OCI-LY7 (cell line): ENCODE measurements around the gene LRRC8D. TPM values are rescaled to one million over a fixed set of nuclear protein-coding genes. Genes with fewer than 3 reads are reported as not detected.

Experiments
- BruUV-seq: library from RNA; stranded (reverse); fragments of 400-500 nt; replicated peaks from 2 replicates; lab custom pipeline; 2021; lab: Mats Ljungman, UMichigan
- CTCF ChIA-PET: fragments of 300-600 bp; sonication (Branson Sonifier 250); formaldehyde crosslinking; loops from one replicate; lab custom pipeline; 2022; ENCODE audit warnings: antibody characterized with exemption; ENCODE audit not compliant: unreplicated experiment; lab: Charles Lee
- POLR2A ChIA-PET: fragments of 300-600 bp; sonication (Branson Sonifier 250); formaldehyde crosslinking; loops from one replicate; lab custom pipeline; 2022; ENCODE audit warnings: antibody characterized with exemption; lab: Charles Lee
- DNase-seq: peaks from one replicate; pipeline ENCODE4 v3.0.0-alpha.2; 2015; ENCODE audit warnings: low spot score
- H2AFZ ChIP-seq: fragments of 200-600 bp; sonication (generic), shearing (Covaris generic); 2 replicates; pipeline ENCODE4 v1.6.1; 2014; ENCODE audit warnings: mild to moderate bottlenecking, antibody characterized with exemption, low read length, moderate library complexity
- H3K27ac ChIP-seq: fragments of 200-600 bp; sonication (generic); 2 replicates; pipeline ENCODE4 v1.5.1; 2014; ENCODE audit warnings: mixed run types, low read depth, mild to moderate bottlenecking, moderate library complexity, low read length, inconsistent platforms; ENCODE audit not compliant: poor library complexity, severe bottlenecking
- H3K36me3 ChIP-seq: fragments of 200-600 bp; sonication (generic); 2 replicates; pipeline ENCODE4 v1.6.1; 2014; ENCODE audit warnings: mild to moderate bottlenecking, antibody characterized with exemption, low read length, moderate library complexity, mixed read lengths; ENCODE audit not compliant: insufficient read depth
- H3K4me1 ChIP-seq: fragments of 200-600 bp; sonication (generic); 2 replicates; pipeline ENCODE4 v1.5.1; 2014; ENCODE audit warnings: mild to moderate bottlenecking, low read length; ENCODE audit not compliant: insufficient read depth, poor library complexity, severe bottlenecking
- H3K4me2 ChIP-seq: fragments of 200-600 bp; sonication (generic); 2 replicates; pipeline ENCODE4 v1.6.1; 2014; ENCODE audit warnings: mild to moderate bottlenecking, low read length
- H3K4me3 ChIP-seq: fragments of 200-600 bp; sonication (generic); 2 replicates; pipeline ENCODE4 v1.5.1; 2014; ENCODE audit warnings: mild to moderate bottlenecking, low read depth, low read length; ENCODE audit not compliant: poor library complexity, severe bottlenecking
- H3K79me2 ChIP-seq: fragments of 200-600 bp; sonication (generic); 2 replicates; pipeline ENCODE4 v1.6.1; 2016; ENCODE audit warnings: low read depth, mild to moderate bottlenecking, low read length, moderate library complexity, mixed read lengths; ENCODE audit not compliant: insufficient read depth
- H3K9me2 ChIP-seq: fragments of 200-600 bp; sonication (generic); 2 replicates; pipeline ENCODE4 v1.6.1; 2016; ENCODE audit warnings: mild to moderate bottlenecking, low read length, mixed read lengths; ENCODE audit not compliant: insufficient read depth
- H3K9me3 ChIP-seq: fragments of 200-600 bp; sonication (generic); 2 replicates; pipeline ENCODE4 v1.6.1; 2014; ENCODE audit warnings: mild to moderate bottlenecking, mixed run types, low read length, mixed read lengths
- H4K20me1 ChIP-seq: fragments of 200-600 bp; sonication (generic); 2 replicates; pipeline ENCODE4 v1.6.1; 2014; ENCODE audit warnings: mild to moderate bottlenecking, antibody characterized with exemption, low read length, moderate library complexity, mixed read lengths; ENCODE audit not compliant: insufficient read depth
- CTCF ChIP-seq: fragments of 200-600 bp; sonication (generic); conservative IDR thresholded peaks from 2 replicates; pipeline ENCODE4 v1.5.1; 2014; ENCODE audit warnings: mild to moderate bottlenecking, antibody characterized with exemption, low read length, moderate library complexity, mixed read lengths
- EZH2phosphoT487 ChIP-seq: fragments of 200-600 bp; sonication (generic); IDR thresholded peaks from 2 replicates; pipeline ENCODE4 v1.6.1; 2018; ENCODE audit warnings: low read depth, borderline replicate concordance, mild to moderate bottlenecking, mixed run types, antibody characterized with exemption, low read length, moderate library complexity, mixed read lengths
- intact Hi-C: fragments of 100-400 bp; cut with micrococcal nuclease; formaldehyde crosslinking; loops from one replicate; pipeline ENCODE4 v1.10.0; 2022; ENCODE audit not compliant: unreplicated experiment
- total RNA-seq, 2 experiments: library from RNA; depleted of rRNA in 1 of 2; stranded (reverse); fragments of >200 nt in 1 of 2; shearing (Covaris generic) in 1 of 2; gene quantifications; 2 replicates each; pipeline ENCODE4 v1.2.3, GENCODE V29; 2014 to 2022

The LRRC8D gene
- total RNA-seq, 2 experiments from 2014 or later: 23.8 to 37.1 TPM

DNA sequence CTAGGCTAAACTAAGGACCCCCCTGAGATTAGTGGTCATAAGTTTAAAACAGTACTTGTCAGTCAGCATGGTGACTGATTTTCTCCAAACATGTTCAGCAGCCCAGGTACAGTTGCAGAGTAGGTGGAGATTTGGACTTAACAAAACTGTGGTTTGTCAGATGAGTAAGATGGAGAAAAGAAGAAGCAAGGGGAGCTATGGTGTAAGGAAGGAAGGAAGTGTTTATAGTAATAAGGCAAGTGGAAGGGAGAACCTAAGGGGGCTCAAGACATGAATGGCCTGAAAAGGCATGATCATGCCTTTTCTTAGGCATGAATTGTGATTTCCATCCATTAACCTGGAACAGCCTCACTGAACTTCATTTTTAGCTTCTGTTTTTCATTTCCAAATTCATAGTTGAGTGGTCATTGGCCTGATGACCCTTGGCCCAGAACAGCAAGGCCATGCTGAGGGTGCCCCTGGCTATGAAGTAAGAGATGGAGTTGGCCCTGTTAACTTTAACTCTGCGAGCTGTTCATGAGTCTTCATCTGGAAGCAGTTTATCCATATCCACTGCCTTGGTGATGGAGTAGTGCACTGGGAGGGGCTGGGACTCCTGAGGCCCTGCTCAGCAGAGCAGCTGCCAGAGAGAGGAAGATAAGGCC is 60.7 kb downstream of the LRRC8D start:
- ChIA-PET POLR2A (interaction anchor here (1.1 kb wide), 1 partner anchor 19 kb away, joined by 3 read pairs; no protein-coding TSS in a partner anchor), CTCF (no interaction called here)
- peaks cover 11% of the 10 kb centered on the region for H3K9me3 ChIP-seq
- TF ChIP-seq CTCF: no peak
- no peak for TF ChIP-seq EZH2phosphoT487
- H3K9me2 ChIP-seq: 0 out of 2 replicates have a peak, but pooled peaks cover 6% of the 10 kb centered on the region
- H3K27ac ChIP-seq: no peak overlapping the region
- H3K4me3 ChIP-seq: no peak overlapping the region
- H3K4me1 ChIP-seq: no peaks in the 10 kb centered on the region
- BruUV-seq: no TSS peak
- no peak overlapping the region for H3K4me2 ChIP-seq
- H4K20me1 ChIP-seq: peaks cover 5% of the 10 kb centered on the region; the same call in 1 of the 2 replicates
- intact Hi-C loops: no loop called here
- DNase-seq: no peak
- 0 out of 2 replicates have a peak, but pooled peaks cover 4% of the 10 kb centered on the region for H3K79me2 ChIP-seq
- no peak overlapping the region for H2AFZ ChIP-seq
- H3K36me3 ChIP-seq: peaks cover 49% of the 10 kb centered on the region

GRCh38 chr1:89882348-89883029 is 61.7 kb downstream of the LRRC8D start:
- DNase-seq: no peak
- H3K4me2 ChIP-seq: no peak overlapping the region
- peaks cover 47% of the 10 kb centered on the region for H3K36me3 ChIP-seq
- CTCF ChIA-PET: no interaction called here
- H3K4me1 ChIP-seq: no peaks in the 10 kb centered on the region
- peaks cover 11% of the 10 kb centered on the region for H3K9me3 ChIP-seq
- intact Hi-C loops: no loop called here
- no peak overlapping the region for H3K4me3 ChIP-seq
- TF ChIP-seq CTCF: no peak
- TF ChIP-seq EZH2phosphoT487: no peak
- H4K20me1 ChIP-seq: peaks cover 5% of the 10 kb centered on the region; the same call in 1 of the 2 replicates
- 0 out of 2 replicates have a peak, but pooled peaks cover 4% of the 10 kb centered on the region for H3K79me2 ChIP-seq
- no peak overlapping the region for H3K27ac ChIP-seq
- no peak overlapping the region for H2AFZ ChIP-seq
- 0 out of 2 replicates have a peak, but pooled peaks cover 6% of the 10 kb centered on the region for H3K9me2 ChIP-seq
- no TSS peak for BruUV-seq
- POLR2A ChIA-PET: interaction anchor here (0.6 to 1.1 kb wide), 2 partner anchors 19 to 140 kb away, joined by 3 read pairs; no protein-coding TSS in a partner anchor
